GM21447 (cell line): ENCODE data around the gene STARD7.
"Not testable (repeated sequence)": the region's sequence is repeated elsewhere in the genome, so short reads cannot be mapped to it uniquely, and the experiment has no call there.

ENCODE experiments used
- ATAC-seq: cut with Tn5 transposase; IDR thresholded peaks from one replicate; pipeline ENCODE4 v1.9.1; 2021; ENCODE audit not compliant: unreplicated experiment

STARD7 gene

DNA sequence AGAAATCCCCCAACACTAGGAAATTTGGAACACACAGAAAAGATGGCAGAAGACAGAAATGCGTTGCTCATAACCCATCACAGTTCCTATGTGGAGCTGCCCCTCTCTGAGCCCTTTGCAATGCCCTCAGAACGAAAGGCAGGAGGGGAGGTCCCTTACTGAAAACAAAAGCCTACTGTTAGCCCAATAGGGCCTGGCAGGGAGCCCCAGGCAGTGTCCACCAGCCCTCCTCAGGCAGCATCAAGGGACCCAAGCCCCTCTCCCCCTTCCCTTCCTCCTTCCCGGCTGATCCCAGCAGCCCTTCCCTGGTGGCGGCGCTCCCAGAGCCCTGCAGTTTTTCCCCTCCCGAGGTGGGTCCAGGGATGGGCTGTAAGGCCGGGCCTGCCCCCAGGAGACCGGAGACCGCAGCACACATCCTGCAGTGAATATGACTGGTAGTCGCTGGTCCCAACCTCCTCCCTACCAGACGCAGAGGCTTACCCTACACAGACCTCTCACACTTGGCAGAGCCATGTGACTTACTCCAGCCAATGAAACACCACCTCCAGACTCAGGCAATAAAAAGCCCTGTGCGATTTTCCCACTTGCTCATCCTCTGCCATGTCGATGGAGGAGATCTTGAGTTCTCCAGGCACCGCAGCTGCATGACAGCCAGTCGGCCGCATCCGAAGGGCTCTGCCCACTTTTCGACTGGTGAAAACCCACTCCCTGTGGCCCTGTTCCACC lies 44.0 kb downstream of the STARD7 start:
- ATAC-seq, result peak; percentile 62

- peak; percentile 58 for ATAC-seq
These were observed 44.7 kb downstream of the STARD7 start for GRCh38 chr2:96163768-96164429.

DNA sequence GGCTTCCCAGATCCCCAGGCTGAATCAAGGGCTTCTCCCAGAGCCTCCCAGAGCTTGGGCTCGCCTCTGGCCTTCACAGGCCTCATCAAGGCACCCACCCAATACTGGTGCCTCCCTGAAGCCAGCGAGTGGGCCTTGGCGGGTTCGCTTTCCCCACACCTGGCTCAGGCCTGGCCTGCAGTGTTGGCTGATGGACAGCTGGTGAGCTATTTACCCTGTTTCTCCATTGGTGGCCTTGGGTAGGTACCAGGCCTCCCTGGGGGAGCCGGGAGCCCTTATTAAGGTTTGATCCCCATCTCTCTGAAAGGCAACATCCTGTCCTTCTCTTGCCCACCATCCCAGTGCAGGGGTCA lies 45.2 kb downstream of the STARD7 start:
- ATAC-seq, result peak; percentile 9

DNA sequence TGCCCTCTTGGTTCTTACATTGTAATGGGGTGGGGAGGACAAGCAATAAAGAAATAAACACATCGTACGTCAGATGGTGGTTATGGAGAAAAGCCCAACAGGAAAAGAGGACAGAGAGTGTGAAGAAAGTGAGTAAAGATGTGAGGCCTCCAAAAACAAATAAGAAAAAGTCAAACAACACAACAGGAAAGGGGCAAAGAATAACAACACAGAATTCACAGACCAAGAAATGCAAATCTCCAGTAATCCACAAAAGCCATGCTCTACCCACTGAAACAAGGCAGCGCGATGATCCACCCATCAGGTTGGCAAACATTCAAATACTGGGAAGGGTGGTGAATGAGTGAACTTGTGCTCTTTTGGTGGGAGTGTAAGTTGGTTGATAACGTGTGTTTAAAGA lies 46.7 kb downstream of the STARD7 start:
- ATAC-seq, result no peak

- not testable (repeated sequence) for ATAC-seq
These were observed 48.3 kb downstream of the STARD7 start for GRCh38 chr2:96160366-96160765.

- no peak for ATAC-seq
These were observed 49.4 kb downstream of the STARD7 start for GRCh38 chr2:96159084-96159830.

GRCh38 chr2:96158554-96158940 lies 50.1 kb downstream of the STARD7 start:
- no peak for ATAC-seq

DNA sequence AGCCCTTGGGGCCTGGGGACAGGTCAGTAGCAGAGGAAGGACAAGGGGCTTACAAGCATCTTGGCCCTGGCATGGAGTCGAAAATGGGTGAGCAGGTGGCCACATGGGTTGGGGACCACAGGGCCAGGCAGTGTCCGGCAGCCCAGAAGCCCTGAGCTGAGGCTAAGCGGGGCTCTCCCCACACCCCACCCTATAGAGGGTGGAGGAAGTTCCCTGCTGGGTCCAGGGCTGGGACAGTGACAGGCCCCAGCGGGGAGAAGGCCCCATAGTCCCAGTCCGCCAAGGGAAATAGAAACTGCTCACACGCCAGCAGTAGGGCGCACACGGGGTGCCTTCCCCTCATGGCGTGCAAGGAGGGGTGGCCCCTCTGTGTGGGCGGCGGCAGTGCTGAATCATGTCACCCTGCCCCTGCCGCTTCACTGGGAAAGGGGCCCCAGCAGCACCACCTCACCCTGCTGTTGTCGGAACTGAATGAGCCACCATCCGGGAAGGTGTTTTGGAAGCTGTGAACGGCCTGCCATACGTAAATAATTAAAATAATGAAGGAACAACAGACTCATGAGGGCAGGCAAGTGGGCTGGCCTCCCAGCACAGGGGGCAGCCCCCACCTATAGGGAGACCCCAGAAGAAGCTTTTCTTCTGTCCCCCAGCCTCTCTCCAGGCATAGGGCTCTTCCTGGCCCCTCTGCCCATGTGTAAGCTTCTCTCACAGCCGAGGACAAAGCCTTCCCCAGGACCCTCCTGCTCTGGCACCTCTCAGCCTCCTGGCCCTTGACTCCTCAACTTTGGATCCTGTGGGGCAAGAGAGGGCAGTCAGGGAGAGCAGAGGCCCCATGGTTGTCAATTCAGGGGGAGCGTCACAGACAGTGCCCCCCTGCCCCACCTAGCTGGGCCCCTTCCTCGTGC lies 50.7 kb downstream of the STARD7 start:
- ATAC-seq, result peak; percentile 59

- ATAC-seq, result peak; percentile 44
These were observed 51.5 kb downstream of the STARD7 start for GRCh38 chr2:96156926-96157648.

DNA sequence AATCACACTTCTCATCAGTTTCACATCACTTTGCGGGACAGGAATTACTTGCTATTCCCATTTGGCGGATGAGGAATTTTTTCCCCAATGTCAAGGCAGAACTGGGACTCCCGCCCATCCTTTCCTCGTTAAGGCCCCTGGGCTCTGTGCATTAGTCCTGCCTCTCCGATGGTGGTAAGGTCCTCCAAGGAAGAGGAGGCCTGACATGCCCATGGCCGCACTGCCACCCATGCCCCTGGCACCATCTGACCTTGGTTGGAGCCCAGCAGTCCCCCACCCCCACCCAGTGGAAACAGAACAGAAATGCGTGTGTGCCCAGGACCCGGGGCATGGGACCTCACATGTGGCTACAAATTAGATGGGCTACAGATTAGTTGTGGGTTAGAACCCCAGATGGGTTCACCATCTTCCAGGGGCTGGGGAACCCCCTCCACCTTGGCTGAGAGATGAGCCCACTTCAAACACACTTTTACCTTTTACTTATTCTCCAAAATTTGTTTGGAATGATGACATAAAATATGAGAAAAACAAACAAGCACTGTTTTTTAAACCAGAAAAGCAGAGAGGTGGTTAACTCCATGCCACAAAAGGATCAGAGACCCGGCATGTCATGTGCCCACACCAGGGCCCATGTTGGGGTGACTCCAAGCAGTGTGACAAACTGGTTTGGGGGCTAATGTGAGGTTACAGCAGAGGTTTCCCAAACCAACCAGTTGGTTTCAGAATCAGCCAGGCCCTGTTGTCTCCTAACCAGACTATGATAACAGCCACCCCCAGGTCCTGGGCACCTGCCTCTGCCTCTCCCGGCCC lies 52.4 kb downstream of the STARD7 start:
- ATAC-seq, result no peak

DNA sequence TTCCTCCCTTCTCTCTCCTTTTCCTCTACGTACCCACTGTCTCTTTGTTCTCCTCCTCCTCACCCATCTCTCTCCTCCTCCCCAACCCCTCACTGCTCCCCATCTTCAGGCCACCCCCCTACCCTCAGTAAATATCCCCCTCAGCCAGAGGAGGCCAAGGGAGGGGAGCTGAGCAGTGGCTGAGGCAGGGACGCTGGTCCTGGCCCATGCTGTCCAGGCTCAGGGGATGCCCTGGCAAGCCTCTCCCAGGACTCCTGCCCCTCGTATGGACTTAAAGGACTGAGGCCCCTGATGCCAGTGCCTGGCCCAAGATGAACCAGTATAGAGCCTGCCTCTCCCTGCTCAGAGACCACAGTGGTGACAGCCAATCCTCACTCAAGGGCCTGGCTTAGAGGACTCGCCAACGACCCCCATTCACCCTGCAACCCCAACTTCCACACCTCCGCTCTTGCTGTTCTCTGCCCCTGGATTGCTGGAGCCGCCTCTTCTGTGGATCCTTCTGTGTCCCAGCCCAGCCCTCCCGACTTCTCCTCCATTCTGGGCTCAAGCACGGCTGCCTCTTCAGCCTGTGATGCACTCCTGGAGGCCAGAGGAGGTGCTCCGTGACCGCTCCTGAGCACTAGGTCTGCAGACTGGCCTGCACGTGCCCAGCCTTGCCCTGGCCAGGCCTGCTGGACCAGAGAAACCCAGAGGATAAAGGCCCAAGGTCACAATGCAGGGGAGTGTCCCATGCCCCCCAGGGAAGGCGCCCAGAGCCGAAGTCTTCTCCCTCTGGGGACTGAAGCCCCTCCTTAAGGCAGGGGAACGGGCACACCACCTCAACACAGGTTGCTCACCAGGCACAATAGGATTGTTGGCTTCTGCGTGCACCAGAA lies 53.9 kb downstream of the STARD7 start:
- no peak for ATAC-seq

- ATAC-seq, result no peak
These were observed 54.6 kb downstream of the STARD7 start for GRCh38 chr2:96153991-96154431.

- ATAC-seq, result no peak
These were observed 55.3 kb downstream of the STARD7 start for GRCh38 chr2:96153291-96153713.

GRCh38 chr2:96152304-96153161 lies 56.1 kb downstream of the STARD7 start:
- no peak for ATAC-seq

- ATAC-seq, result no peak
These were observed 56.9 kb downstream of the STARD7 start for GRCh38 chr2:96151595-96152303.

GRCh38 chr2:96150791-96151594 lies 57.6 kb downstream of the STARD7 start:
- no peak for ATAC-seq
